ENCODE results near the gene TFDP1. TPM values are rescaled to one million over a fixed set of nuclear protein-coding genes. Genes with fewer than 3 reads are reported as not detected.

The TFDP1 gene
- total RNA-seq, 1 donor from 2014 or later, result 49.4 TPM

- Mint-ChIP-seq H3K27ac (ENCODE audit: unreplicated experiment) (no peak overlapping the region), H3K9me3 (ENCODE audit: unreplicated experiment) (peaks cover 1% of the 10 kb centered on the region), H3K36me3 (ENCODE audit: low read depth, unreplicated experiment) (peaks cover 3% of the 10 kb centered on the region), H3K27me3 (ENCODE audit: low read depth, unreplicated experiment) (peaks cover 18% of the 10 kb centered on the region), H3K4me3 (ENCODE audit: unreplicated experiment) (no peak overlapping the region), H3K4me1 (ENCODE audit: low read depth, unreplicated experiment) (no peaks in the 10 kb centered on the region)
- Histone ChIP-seq H3K4me3 (ENCODE audit: insufficient read depth, low read depth, low read length) (no peak overlapping the region), H3K27ac (ENCODE audit: low read depth, low read length) (no peak overlapping the region), H3K36me3 (ENCODE audit: insufficient read depth, low read length) (no peaks in the 10 kb centered on the region), H4K20me1 (ENCODE audit: insufficient read depth, low read length) (peaks cover 14% of the 10 kb centered on the region), H3K9ac (ENCODE audit: low read length) (no peak overlapping the region), H3K79me2 (ENCODE audit: insufficient read depth, low read length) (no peaks in the 10 kb centered on the region), H3K4me1 (ENCODE audit: insufficient read depth, low read length) (no peaks in the 10 kb centered on the region), H3K9me3 (ENCODE audit: insufficient read depth, low read depth, low read length) (peaks cover 4% of the 10 kb centered on the region), H2AFZ (ENCODE audit: low read depth, low read length) (no peak overlapping the region), H3K4me2 (ENCODE audit: low read length) (no peak overlapping the region), H3K27me3 (ENCODE audit: insufficient read depth, low read length) (no peaks in the 10 kb centered on the region)
- FAIRE-seq (no peak), DNase-seq (ENCODE audit: low read depth) (no peak)
- TF ChIP-seq CTCF (IDR thresholded peaks at IDR 0.05; ENCODE audit: insufficient read depth, low read depth, low read length), result no peak
- no peak for TF ChIP-seq EZH2 (IDR thresholded peaks at IDR 0.05; ENCODE audit: insufficient read depth, low read length)
These were observed 23.7 kb upstream of the TFDP1 start for GRCh38 chr13:113560645-113561416.

DNA sequence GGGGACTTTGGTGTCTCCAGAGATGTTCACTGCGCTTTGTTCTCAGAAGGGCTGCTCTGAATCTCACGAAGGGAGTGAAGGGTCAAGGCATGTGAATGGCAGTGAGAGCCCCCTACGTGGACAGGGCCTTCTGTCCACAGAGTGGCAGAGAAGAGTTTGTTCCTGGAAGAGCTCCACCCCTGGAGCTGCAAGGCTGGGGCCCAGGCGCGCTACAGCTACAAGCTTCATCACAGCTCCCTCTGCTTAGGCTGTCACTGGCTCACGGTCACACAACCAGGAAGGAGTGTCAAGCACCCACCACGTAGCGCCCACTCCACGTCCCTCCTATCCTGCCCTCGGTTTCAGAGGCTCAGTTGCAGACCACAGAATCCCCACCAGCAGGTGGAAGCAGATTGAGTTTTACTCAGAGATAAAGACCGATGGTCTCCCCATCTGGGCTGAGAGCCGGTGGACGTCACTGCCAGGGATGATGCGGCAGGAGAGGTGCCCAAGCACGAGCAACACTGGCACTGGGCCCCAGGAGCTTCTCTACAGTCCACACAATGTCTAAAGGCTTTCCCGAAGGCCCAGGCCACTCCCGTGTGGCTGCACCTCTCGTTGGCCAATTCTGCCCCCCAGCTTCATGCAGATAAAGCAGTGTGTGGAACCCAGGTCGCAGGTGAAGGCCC is 23.0 kb upstream of the TFDP1 start:
- no peaks in the 10 kb centered on the region for H3K4me1 Mint-ChIP-seq (ENCODE audit: low read depth, unreplicated experiment)
- Histone ChIP-seq H2AFZ (ENCODE audit: low read depth, low read length) (no peak overlapping the region), H4K20me1 (ENCODE audit: insufficient read depth, low read length) (peaks cover 13% of the 10 kb centered on the region), H3K27ac (ENCODE audit: low read depth, low read length) (no peak overlapping the region), H3K36me3 (ENCODE audit: insufficient read depth, low read length) (no peaks in the 10 kb centered on the region), H3K79me2 (ENCODE audit: insufficient read depth, low read length) (no peaks in the 10 kb centered on the region), H3K9me3 (ENCODE audit: insufficient read depth, low read depth, low read length) (peaks cover 4% of the 10 kb centered on the region), H3K4me2 (ENCODE audit: low read length) (no peak overlapping the region), H3K27me3 (ENCODE audit: insufficient read depth, low read length) (no peaks in the 10 kb centered on the region), H3K9ac (ENCODE audit: low read length) (no peak overlapping the region), H3K4me1 (ENCODE audit: insufficient read depth, low read length) (no peaks in the 10 kb centered on the region), H3K4me3 (ENCODE audit: insufficient read depth, low read depth, low read length) (no peak overlapping the region)
- peaks cover 1% of the 10 kb centered on the region for H3K9me3 Mint-ChIP-seq (ENCODE audit: unreplicated experiment)
- TF ChIP-seq EZH2 (IDR thresholded peaks at IDR 0.05; ENCODE audit: insufficient read depth, low read length), result no peak
- no peak for TF ChIP-seq CTCF (IDR thresholded peaks at IDR 0.05; ENCODE audit: insufficient read depth, low read depth, low read length)
- H3K27ac Mint-ChIP-seq (ENCODE audit: unreplicated experiment), result no peak overlapping the region
- H3K4me3 Mint-ChIP-seq (ENCODE audit: unreplicated experiment), result no peak overlapping the region
- peaks cover 22% of the 10 kb centered on the region for H3K27me3 Mint-ChIP-seq (ENCODE audit: low read depth, unreplicated experiment)
- FAIRE-seq, result no peak
- H3K36me3 Mint-ChIP-seq (ENCODE audit: low read depth, unreplicated experiment), result no peaks in the 10 kb centered on the region
- no peak for DNase-seq (ENCODE audit: low read depth)

All from astrocyte (in vitro differentiated cells and primary cell).